ENCODE data around the gene MITF.

DNA sequence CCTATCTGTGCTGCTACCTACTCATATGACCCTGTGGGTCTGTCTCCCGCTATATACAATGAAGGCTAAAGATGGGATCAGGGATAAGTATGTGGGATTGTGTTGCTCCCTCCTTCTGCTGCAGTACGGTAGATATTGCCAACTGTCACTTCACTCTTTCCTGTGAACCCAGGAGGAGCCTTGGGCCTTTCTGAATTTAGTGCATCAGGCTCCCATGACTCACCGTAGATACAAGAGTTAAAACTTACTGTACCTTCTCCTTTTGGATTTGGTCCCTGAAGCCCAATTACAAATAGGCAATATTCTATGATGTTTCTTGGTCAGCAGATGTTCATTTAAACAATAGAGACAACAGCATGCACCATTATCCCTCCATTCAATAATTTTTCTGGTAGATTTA, 27.4 kb downstream of the MITF start:
- TF ChIP-seq POLR2A (IDR thresholded peaks at IDR 0.05) (no peak), CTCF (IDR thresholded peaks at IDR 0.05) (no peak)
